Tibial artery (tissue), 4 donors: ENCODE data around the gene CHRDL2.

Source experiments
- DNase-seq, 2 donors: peaks; one replicate each; pipeline ENCODE4 v3.0.0-alpha.2; 2019
- H3K27ac ChIP-seq, 2 donors: fragments of 200-600 bp; sonication (generic) in 1 of 2; 1 replicate in 1 of 2; 2 replicates in 1 of 2; pipeline ENCODE4 v1.5.1; 2018 to 2019; ENCODE audit warnings: mild to moderate bottlenecking in 1 of 2
- H3K27me3 ChIP-seq, 2 donors: fragments of 200-600 bp; sonication (generic) in 1 of 2; one replicate each; pipeline versions ENCODE4 v1.5.1 to v1.6.0; 2016 to 2019
- H3K36me3 ChIP-seq, 3 donors: fragments of 200-600 bp; sonication (generic) in 2 of 3; one replicate each; pipeline ENCODE4 v1.5.1; 2016 to 2019; ENCODE audit warnings: mild to moderate bottlenecking in 2 of 3
- H3K4me1 ChIP-seq, 4 donors: fragments of 200-600 bp; sonication (generic) in 2 of 4; 1 replicate in 3 of 4; 2 replicates in 1 of 4; pipeline ENCODE4 v1.5.1; 2016 to 2019
- H3K4me3 ChIP-seq, 2 donors: fragments of 200-600 bp; sonication (generic) in 1 of 2; 1 replicate in 1 of 2; 2 replicates in 1 of 2; pipeline ENCODE4 v1.5.1; 2018 to 2019; ENCODE audit warnings: mild to moderate bottlenecking in 2 of 2
- H3K9me3 ChIP-seq, 3 donors: fragments of 200-600 bp; sonication (generic) in 1 of 3; one replicate each; pipeline ENCODE4 v1.5.1; 2016 to 2019
- intact Hi-C: fragments of 100-400 bp; cut with DNase I; formaldehyde crosslinking; loops from one replicate; pipeline ENCODE4 v1.15.0; 2023; ENCODE audit warnings: low total_unique reads
- TF ChIP-seq, protein P1 (sequence below), 2 experiments: fragments of 200-600 bp in 1 of 2; fragments of 450-650 bp in 1 of 2; IDR thresholded peaks; one replicate each; pipeline ENCODE4 v1.5.1; 2017 to 2019; ENCODE audit warnings: antibody characterized with exemption in 2 of 2, mild to moderate bottlenecking in 1 of 2, moderate library complexity in 1 of 2

CHRDL2 gene

GRCh38 chr11:74731301-74732094 lies at the start of gene CHRDL2:
Gene CHRDL2, minus strand, starts transcription at chr11:74731426. Its CDS starts 538 bp downstream, at chr11:74730888.
- Histone ChIP-seq H3K4me3 (peak within 1 kb of the TSS; percentile 29 to 53), H3K27me3 (peaks cover 0 to 42% of the 10 kb centered on the region in 2 donors), H3K9me3 (no peaks in the 10 kb centered on the region), H3K4me1 (peaks cover 0 to 15% (median 13%) of the 10 kb centered on the region in 4 donors), H3K36me3 (no peaks in the 10 kb centered on the region), H3K27ac (no peak within 1 kb of the TSS)
- TF ChIP-seq, protein P1, sequence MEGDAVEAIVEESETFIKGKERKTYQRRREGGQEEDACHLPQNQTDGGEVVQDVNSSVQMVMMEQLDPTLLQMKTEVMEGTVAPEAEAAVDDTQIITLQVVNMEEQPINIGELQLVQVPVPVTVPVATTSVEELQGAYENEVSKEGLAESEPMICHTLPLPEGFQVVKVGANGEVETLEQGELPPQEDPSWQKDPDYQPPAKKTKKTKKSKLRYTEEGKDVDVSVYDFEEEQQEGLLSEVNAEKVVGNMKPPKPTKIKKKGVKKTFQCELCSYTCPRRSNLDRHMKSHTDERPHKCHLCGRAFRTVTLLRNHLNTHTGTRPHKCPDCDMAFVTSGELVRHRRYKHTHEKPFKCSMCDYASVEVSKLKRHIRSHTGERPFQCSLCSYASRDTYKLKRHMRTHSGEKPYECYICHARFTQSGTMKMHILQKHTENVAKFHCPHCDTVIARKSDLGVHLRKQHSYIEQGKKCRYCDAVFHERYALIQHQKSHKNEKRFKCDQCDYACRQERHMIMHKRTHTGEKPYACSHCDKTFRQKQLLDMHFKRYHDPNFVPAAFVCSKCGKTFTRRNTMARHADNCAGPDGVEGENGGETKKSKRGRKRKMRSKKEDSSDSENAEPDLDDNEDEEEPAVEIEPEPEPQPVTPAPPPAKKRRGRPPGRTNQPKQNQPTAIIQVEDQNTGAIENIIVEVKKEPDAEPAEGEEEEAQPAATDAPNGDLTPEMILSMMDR (IDR thresholded peaks at IDR 0.05): no peak
- peak in 1 of 2 donors; percentile 60 for DNase-seq
- intact Hi-C loops: no loop called here

- Histone ChIP-seq H3K27ac (no peak overlapping the region), H3K27me3 (no peaks in the 10 kb centered on the region), H3K9me3 (no peaks in the 10 kb centered on the region), H3K36me3 (no peaks in the 10 kb centered on the region), H3K4me3 (no peak overlapping the region), H3K4me1 (peaks cover 0 to 74% (median 24%) of the 10 kb centered on the region in 4 donors)
- TF ChIP-seq, protein P1 (IDR thresholded peaks at IDR 0.05): no peak
- no peak for DNase-seq
- intact Hi-C loops: no loop called here
Observed at GRCh38 chr11:74780248-74781005, 49.2 kb upstream of the CHRDL2 start.

- DNase-seq: no peak
- Histone ChIP-seq H3K27ac (no peak overlapping the region), H3K4me3 (no peak overlapping the region), H3K36me3 (no peaks in the 10 kb centered on the region), H3K4me1 (peaks cover 0 to 72% (median 20%) of the 10 kb centered on the region in 4 donors), H3K9me3 (no peaks in the 10 kb centered on the region), H3K27me3 (no peaks in the 10 kb centered on the region)
- intact Hi-C loops: no loop called here
- TF ChIP-seq, protein P1 (IDR thresholded peaks at IDR 0.05): no peak
Observed at GRCh38 chr11:74778581-74778980, 47.4 kb upstream of the CHRDL2 start.

DNA sequence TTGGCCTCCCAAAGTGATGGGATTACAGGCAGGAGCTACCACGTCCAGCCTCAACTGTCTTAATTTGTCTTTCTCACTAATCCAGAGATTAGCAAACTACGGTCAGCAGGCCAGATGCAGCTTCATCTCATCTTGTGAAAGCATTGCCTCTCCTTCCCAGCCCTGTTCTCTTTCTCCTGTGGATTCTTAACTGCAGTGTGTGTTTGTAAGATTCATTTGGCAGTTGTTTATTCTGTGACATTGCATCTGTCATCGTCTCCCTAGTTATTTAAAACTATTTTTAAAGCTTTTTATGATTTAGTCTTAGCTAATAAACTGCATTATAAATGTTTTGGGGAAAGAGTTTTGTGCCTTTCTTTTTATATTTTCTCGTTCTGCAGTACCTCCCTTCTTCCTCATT lies 46.7 kb upstream of the CHRDL2 start:
- TF ChIP-seq, protein P1 (IDR thresholded peaks at IDR 0.05): no peak
- H3K4me1 ChIP-seq: peaks cover 0 to 72% (median 18%) of the 10 kb centered on the region in 4 donors
- no peaks in the 10 kb centered on the region for H3K27me3 ChIP-seq
- no peak for DNase-seq
- no peaks in the 10 kb centered on the region for H3K9me3 ChIP-seq
- H3K4me3 ChIP-seq: no peak overlapping the region
- no peaks in the 10 kb centered on the region for H3K36me3 ChIP-seq
- no peak overlapping the region for H3K27ac ChIP-seq
- intact Hi-C loops: no loop called here

DNA sequence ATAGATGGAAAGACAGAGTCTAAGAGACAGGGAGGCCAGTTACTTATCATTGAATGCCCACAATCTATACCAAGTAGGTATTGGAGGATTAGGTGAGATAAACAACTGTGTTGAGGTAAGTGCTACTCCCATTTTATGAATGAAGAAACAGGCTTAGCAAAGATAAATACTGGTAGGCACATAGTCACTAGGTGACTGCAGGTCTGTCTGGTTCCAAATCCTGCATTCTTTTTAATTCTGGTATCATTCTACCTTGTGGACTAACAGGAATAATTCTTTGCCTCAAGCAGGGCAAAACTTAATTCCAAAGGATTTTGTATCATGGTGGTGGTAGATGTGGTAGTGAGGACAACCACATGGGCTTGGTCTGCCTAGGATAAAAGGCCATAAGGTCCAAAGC lies 45.8 kb upstream of the CHRDL2 start:
- Histone ChIP-seq H3K36me3 (no peaks in the 10 kb centered on the region), H3K27ac (no peak overlapping the region), H3K4me3 (no peak overlapping the region), H3K9me3 (no peaks in the 10 kb centered on the region), H3K4me1 (peaks cover 0 to 66% (median 20%) of the 10 kb centered on the region in 4 donors), H3K27me3 (no peaks in the 10 kb centered on the region)
- no peak for DNase-seq
- TF ChIP-seq, protein P1 (IDR thresholded peaks at IDR 0.05): no peak
- intact Hi-C loops: no loop called here
